ENCODE data around the gene STX1B.

The STX1B gene

DNA sequence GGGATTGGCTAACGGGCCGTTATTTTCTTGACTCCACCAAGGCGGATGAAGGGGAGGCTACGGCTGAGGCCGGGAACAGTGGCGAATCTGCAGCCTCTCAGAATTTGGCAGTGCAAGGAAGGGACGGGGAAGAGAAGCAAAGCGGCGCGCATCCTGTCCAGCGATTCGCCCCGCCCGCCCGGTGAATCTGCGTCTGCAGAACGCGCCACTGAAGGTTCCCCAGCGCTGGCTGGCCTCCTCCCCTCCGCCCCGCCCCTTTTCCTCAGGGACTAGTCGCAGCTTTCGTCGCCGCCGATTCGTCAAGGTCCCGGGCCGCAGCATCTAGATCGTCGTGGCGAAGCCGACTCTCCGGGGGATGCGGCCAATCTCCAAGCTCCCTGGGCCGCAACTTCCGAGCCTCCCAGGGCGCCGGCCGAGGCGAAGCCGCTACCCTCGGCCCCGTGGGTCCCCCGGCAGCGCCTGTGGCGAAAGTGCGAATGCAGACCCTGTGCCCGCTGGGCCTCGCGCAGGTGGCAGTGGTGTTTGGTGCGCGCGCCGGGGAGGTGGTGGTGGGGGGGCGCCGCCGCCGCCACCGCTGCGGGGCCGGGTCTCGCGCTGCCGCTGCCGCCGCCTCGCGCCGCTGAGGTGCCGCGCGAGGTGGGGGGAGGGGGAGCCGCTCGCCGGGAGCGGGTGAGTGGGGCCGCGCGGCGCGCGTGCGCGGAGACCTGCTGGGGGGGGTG is 52.8 kb downstream of the STX1B start, which contains the start of gene SETD1A:
TSS of gene SETD1A (plus strand) at position 299 of the 719 bp plus-strand sequence. CDS start 978 bp downstream, outside the sequence.
- in situ Hi-C loops (cut with HindIII; ENCODE audit: low pct_ligation_motif_present, low sequenced_read_pairs), result no loop called here
- TF ChIP-seq CTCF (IDR thresholded peaks at IDR 0.05; ENCODE audit: low read depth, low read length, missing control alignments), result no peak
- peaks cover 26% of the 10 kb centered on the region for H3K36me3 ChIP-seq (replicated peaks)
- no peaks in the 10 kb centered on the region for H3K27me3 ChIP-seq (replicated peaks)
- peak within 1 kb of the TSS; percentile 88 for H3K4me3 ChIP-seq (ENCODE audit: low read depth, low read length)
- peak; percentile 91 for DNase-seq
- H3K27ac ChIP-seq, result peak within 1 kb of the TSS; percentile 99

DNA sequence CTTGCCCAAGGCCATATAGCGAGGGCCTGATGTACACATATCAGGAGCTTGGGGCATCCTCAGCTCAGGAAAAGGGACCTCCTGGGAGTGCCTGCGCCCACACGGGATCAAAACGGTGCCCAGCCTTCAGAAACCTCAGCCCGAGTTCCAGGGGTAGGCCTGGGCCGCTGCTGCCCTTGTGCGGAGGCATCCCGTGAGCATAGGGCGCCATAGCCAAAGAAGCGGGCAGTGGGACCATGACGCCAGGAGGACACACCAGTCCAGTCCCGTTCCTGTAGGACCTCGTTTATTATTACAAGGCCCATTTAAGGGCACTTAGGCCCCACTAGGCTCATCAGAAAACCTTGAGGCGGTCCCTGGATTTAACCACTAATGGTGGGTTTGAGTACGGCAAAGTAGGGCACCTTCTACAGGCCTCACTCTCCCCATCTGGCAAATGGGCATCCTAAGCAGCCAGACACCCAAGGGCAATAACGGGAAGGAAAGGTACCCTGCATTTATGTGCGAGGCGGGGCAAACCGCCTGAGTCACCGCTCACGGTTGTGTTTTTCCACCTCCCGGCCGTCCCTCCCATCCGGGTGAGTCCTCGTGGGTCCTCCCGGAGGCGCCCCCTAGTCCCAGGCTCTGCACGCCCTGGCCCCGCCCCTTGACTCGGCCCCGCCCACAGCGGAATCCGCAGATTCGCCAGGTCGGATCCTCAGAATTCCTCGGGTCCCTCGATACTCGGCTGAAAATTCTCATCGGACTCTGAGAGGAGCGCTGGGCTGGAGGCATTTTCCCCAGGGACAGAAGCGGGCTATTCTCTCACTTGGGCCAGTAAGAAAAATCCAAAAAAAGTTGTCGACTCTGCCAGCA is 53.6 kb downstream of the STX1B start:
- DNase-seq, result peak; percentile 79
- Histone ChIP-seq H3K36me3 (replicated peaks) (peaks cover 22% of the 10 kb centered on the region), H3K4me3 (ENCODE audit: low read depth, low read length) (peak overlapping the region; percentile 88), H3K27me3 (replicated peaks) (no peaks in the 10 kb centered on the region), H3K27ac (peak overlapping the region; percentile 99)
- in situ Hi-C loops (cut with HindIII; ENCODE audit: low pct_ligation_motif_present, low sequenced_read_pairs), result no loop called here
- TF ChIP-seq CTCF (IDR thresholded peaks at IDR 0.05; ENCODE audit: low read depth, low read length, missing control alignments), result peak; percentile 45

DNA sequence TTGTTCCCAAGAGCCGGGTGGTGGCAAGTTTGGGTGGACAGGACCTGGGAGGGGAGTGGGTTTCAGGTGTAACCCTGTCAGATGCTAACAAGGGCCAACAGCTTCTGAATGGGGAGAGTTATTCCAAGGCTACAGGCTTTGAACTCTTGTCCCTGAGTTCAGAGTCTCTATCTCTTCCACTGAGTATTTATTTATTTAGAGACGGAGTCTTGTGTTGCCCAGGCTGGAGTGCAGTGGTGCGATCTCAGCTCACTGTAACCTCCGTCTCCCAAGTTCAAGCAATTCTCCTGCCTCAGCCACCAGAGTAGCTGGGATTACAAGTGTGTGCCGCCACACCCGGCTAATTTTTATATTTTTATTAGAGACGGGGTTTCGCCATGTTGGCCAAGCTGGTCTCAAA is 55.4 kb downstream of the STX1B start:
- no peak for TF ChIP-seq CTCF (IDR thresholded peaks at IDR 0.05; ENCODE audit: low read depth, low read length, missing control alignments)

DNA sequence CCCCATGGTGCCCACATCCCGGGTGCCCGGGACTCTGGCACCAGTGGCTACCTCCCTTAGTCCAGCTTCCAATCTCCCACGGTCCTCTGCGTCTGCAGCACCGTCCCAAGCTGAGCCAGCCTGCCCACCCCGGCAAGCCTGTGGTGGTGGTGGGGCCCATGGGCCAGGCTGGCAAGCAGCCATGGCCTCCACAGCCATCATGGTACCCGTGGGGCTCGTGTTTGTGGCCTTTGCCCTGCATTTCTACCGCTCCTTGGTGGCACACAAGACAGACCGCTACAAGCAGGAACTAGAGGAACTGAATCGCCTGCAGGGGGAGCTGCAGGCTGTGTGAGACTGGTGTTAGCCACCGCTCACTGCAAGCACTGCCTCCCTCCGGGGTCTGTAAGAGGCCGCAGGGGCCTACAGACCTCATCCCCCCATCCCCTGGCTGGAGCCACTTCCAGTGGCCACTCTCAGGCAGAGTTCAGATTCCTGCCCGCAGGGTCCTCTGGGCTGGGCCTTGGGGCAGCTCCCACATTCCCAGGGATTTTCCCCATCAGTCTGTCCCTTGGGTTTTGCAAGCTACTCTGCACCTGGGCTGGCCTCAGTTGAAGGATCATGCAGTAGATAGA is 56.8 kb downstream of the STX1B start:
- Histone ChIP-seq H3K36me3 (replicated peaks) (no peaks in the 10 kb centered on the region), H3K27ac (no peak overlapping the region), H3K27me3 (replicated peaks) (no peaks in the 10 kb centered on the region), H3K4me3 (ENCODE audit: low read depth, low read length) (no peak overlapping the region)
- in situ Hi-C loops (cut with HindIII; ENCODE audit: low pct_ligation_motif_present, low sequenced_read_pairs), result no loop called here
- DNase-seq, result peak; percentile 67
- peak; percentile 90 for TF ChIP-seq CTCF (IDR thresholded peaks at IDR 0.05; ENCODE audit: low read depth, low read length, missing control alignments)

More for the DNA sequence above, 55.4 kb downstream of the STX1B start:
- in situ Hi-C loops (cut with HindIII; ENCODE audit: low pct_ligation_motif_present, low sequenced_read_pairs), result no loop called here
- Histone ChIP-seq H3K27ac (no peak overlapping the region), H3K4me3 (ENCODE audit: low read depth, low read length) (no peak overlapping the region), H3K36me3 (replicated peaks) (peaks cover 11% of the 10 kb centered on the region), H3K27me3 (replicated peaks) (no peaks in the 10 kb centered on the region)
- DNase-seq, result no peak

- H3K27ac ChIP-seq, result no peak overlapping the region
- TF ChIP-seq CTCF (IDR thresholded peaks at IDR 0.05; ENCODE audit: low read depth, low read length, missing control alignments), result no peak
- in situ Hi-C loops (cut with HindIII; ENCODE audit: low pct_ligation_motif_present, low sequenced_read_pairs), result no loop called here
- no peak overlapping the region for H3K4me3 ChIP-seq (ENCODE audit: low read depth, low read length)
- H3K27me3 ChIP-seq (replicated peaks), result no peaks in the 10 kb centered on the region
- DNase-seq, result no peak
- no peaks in the 10 kb centered on the region for H3K36me3 ChIP-seq (replicated peaks)
Observed at GRCh38 chr16:30953111-30953510, 57.3 kb downstream of the STX1B start.

Data from brain microvascular endothelial cell (primary cell).